ENCODE measurements around the gene DUS4L. TPM values are rescaled to one million over a fixed set of nuclear protein-coding genes. Genes with fewer than 3 reads are reported as not detected.
A peak's percentile ranks its signal among the peaks of the same experiment; 100 is the strongest.

Gene DUS4L
- total RNA-seq, 5 donors from 2014 or later (not counting 1 experiment from before 2014, with no cell fraction given) = 9.4 to 14.7 (median 10.8) TPM

DNA sequence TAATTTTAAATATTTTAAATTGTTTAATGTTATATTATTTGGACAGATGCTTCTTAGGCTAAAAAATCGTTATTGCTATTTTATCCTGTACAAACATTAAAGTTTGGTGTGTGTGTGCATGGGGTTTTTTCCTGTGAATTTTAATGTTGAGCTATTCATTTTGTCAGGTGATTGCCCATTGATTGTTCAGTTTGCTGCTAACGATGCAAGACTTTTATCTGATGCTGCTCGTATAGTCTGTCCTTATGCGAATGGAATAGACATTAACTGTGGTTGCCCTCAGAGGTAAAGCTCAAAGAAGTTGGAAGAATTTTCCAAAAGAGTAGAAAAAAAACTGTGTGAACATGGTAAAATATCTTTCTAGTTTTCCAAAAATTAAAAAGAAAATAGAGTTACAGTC, 9.8 kb downstream of the DUS4L start:
- CTCF ChIA-PET = interaction anchor here in 1 of 2 donors (0.6 kb wide), 1 partner anchor 371 kb away, joined by 4 read pairs; no protein-coding TSS in a partner anchor
- no peak for ATAC-seq (replicated peaks in 1 of 4)
- 100% methylated on average over 1 of the region's 4 CpGs for WGBS (ENCODE audit: insufficient coverage)
- Histone ChIP-seq H3K27ac (ENCODE audit: low read length) (no peak overlapping the region), H3K4me1 (ENCODE audit: control insufficient read depth in 1 of 2, extremely low read depth in 1 of 2, insufficient read depth in 2 of 2, low read length in 2 of 2) (no peaks in the 10 kb centered on the region), H3K36me3 (ENCODE audit: control insufficient read depth in 2 of 2, extremely low read depth in 1 of 2, insufficient read depth in 1 of 2, low read length in 1 of 2) (peaks cover 0 to 18% of the 10 kb centered on the region in 2 donors), H3K9me3 (no peaks in the 10 kb centered on the region), H3K27me3 (replicated peaks in 1 of 2; ENCODE audit: control insufficient read depth in 2 of 2, extremely low read depth in 1 of 2, insufficient read depth in 2 of 2, low read length in 1 of 2) (no peaks in the 10 kb centered on the region), H3K4me3 (ENCODE audit: control insufficient read depth in 1 of 2, extremely low read depth in 1 of 2, low read length in 1 of 2) (no peak overlapping the region)
- peaks cover 0 to 1% (median 0%) of the 10 kb centered on the region in 3 donors for H3K4me1 Mint-ChIP-seq
- DNase-seq = no peak
- H3K9me3 Mint-ChIP-seq = no peaks in the 10 kb centered on the region
- peaks cover 26% of the 10 kb centered on the region for H3K36me3 Mint-ChIP-seq
- H3K27me3 Mint-ChIP-seq = no peaks in the 10 kb centered on the region
- POLR2A ChIA-PET = no interaction called here
- no peak overlapping the region for H3K4me3 Mint-ChIP-seq
- H3K27ac Mint-ChIP-seq = no peak overlapping the region

DNA sequence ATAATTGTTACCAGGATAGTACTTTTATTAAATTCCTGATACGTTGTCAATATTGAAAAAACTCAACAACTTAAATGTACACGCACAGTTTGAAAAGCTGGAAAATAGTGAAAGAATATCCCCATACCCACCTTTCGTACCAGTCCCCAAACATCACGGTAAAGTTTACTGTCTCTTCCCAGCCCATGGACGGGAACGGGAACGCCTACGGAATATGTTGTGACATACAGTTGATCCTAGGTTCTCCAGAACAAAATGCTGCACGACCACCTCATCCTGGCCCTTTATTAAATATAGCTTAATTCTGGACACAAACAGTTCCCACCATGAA, 15.7 kb downstream of the DUS4L start:
- 24% methylated on average over 3 of the region's 9 CpGs for WGBS (ENCODE audit: insufficient coverage)

DNA sequence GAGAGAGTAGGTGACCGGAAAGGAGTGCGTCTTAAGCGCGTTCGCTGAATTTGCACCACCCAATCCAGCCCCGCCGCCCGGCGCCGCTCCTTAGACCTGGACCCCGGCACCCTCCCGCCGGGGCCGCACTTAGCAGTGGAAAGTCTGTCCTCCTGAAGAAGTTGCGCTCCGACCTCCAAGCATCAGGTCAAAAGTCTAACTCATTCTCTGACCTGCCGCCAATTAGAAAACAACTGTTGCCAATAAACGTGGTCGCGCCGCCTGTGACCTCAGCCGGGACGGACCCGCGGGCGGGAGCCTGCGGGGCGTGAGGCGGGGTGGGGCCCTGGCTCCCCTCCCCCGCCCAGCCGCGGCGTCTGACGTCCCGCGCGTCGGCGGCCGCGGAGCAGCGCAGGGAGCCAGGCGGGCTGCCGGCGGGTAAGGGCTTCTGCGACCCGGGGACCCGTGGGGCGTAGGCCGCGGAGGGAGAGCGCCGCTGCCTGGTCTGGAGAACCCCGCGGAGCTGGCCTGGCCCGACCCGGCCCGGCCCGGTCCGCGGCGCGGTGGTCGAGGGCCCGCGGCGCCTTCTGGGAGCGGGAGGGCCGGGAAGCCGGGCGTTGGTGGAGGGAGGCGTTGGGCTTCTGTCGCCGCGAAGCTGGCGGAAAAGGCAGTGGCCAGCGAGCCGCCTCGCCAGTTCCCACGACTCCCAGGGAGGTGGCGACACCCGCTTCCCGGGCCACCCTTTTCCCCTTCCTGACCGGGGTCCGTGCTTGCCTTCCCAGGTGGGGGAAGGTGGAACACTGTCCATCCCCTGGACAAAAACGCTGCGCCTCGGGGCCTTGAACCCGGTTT, 16.3 kb downstream of the DUS4L start, which contains the start of gene BCAP29:
Gene BCAP29, plus strand, starts transcription at position 362 of the 831 bp plus-strand sequence. CDS start 527 bp downstream, outside the sequence.
- Histone ChIP-seq H3K4me3 (ENCODE audit: control insufficient read depth in 1 of 2, extremely low read depth in 1 of 2, low read length in 1 of 2) (peak within 1 kb of the TSS; percentile 88 to 90), H3K9me3 (no peaks in the 10 kb centered on the region), H3K27ac (ENCODE audit: low read length) (peak within 1 kb of the TSS; percentile 59), H3K4me1 (ENCODE audit: control insufficient read depth in 1 of 2, extremely low read depth in 1 of 2, insufficient read depth in 2 of 2, low read length in 2 of 2) (peaks cover 3 to 7% of the 10 kb centered on the region in 2 experiments), H3K36me3 (ENCODE audit: control insufficient read depth in 2 of 2, extremely low read depth in 1 of 2, insufficient read depth in 1 of 2, low read length in 1 of 2) (peaks cover 0 to 2% of the 10 kb centered on the region in 2 donors), H3K27me3 (replicated peaks in 1 of 2; ENCODE audit: control insufficient read depth in 2 of 2, extremely low read depth in 1 of 2, insufficient read depth in 2 of 2, low read length in 1 of 2) (no peaks in the 10 kb centered on the region)
- WGBS (ENCODE audit: insufficient coverage) = under 1% methylated on average over 76 of the region's 89 CpGs
- H3K36me3 Mint-ChIP-seq = peaks cover 12% of the 10 kb centered on the region
- CTCF ChIA-PET = interaction anchor here in 1 of 2 donors (0.6 kb wide), 1 partner anchor 454 kb away, joined by 5 read pairs; no protein-coding TSS in a partner anchor
- H3K27ac Mint-ChIP-seq = peak within 1 kb of the TSS; percentile 55 to 88
- H3K9me3 Mint-ChIP-seq = no peaks in the 10 kb centered on the region
- peak in 34 of 35 experiments; percentile 16 to 82 (median 50) for DNase-seq
- H3K27me3 Mint-ChIP-seq = no peaks in the 10 kb centered on the region
- peak within 1 kb of the TSS; percentile 80 to 89 (median 88) for H3K4me3 Mint-ChIP-seq
- ATAC-seq (replicated peaks in 1 of 4) = peak; percentile 94 to 97 (median 96)
- POLR2A ChIA-PET = interaction anchor here in 1 of 2 donors (1.1 kb wide), 1 partner anchor 374 kb away, joined by 6 read pairs; no protein-coding TSS in a partner anchor
- H3K4me1 Mint-ChIP-seq = peaks cover 20 to 22% (median 20%) of the 10 kb centered on the region in 3 donors

More for the DNA sequence above, 15.7 kb downstream of the DUS4L start:
- ChIA-PET CTCF (interaction anchor here in 1 of 2 donors (0.6 kb wide), 1 partner anchor 453 kb away, joined by 5 read pairs; no protein-coding TSS in a partner anchor), POLR2A (interaction anchor here in 1 of 2 donors (1.1 kb wide), 1 partner anchor 374 kb away, joined by 6 read pairs; no protein-coding TSS in a partner anchor)
- H3K36me3 Mint-ChIP-seq = peaks cover 11% of the 10 kb centered on the region
- Histone ChIP-seq H3K27ac (ENCODE audit: low read length) (peak overlapping the region; percentile 59), H3K9me3 (no peaks in the 10 kb centered on the region), H3K4me3 (ENCODE audit: control insufficient read depth in 1 of 2, extremely low read depth in 1 of 2, low read length in 1 of 2) (peak overlapping the region; percentile 88 to 90), H3K4me1 (ENCODE audit: control insufficient read depth in 1 of 2, extremely low read depth in 1 of 2, insufficient read depth in 2 of 2, low read length in 2 of 2) (peaks cover 3 to 7% of the 10 kb centered on the region in 2 experiments), H3K27me3 (replicated peaks in 1 of 2; ENCODE audit: control insufficient read depth in 2 of 2, extremely low read depth in 1 of 2, insufficient read depth in 2 of 2, low read length in 1 of 2) (no peaks in the 10 kb centered on the region), H3K36me3 (ENCODE audit: control insufficient read depth in 2 of 2, extremely low read depth in 1 of 2, insufficient read depth in 1 of 2, low read length in 1 of 2) (peaks cover 0 to 2% of the 10 kb centered on the region in 2 donors)
- DNase-seq (no peak), ATAC-seq (replicated peaks in 1 of 4) (no peak)
- peaks cover 20 to 22% (median 20%) of the 10 kb centered on the region in 3 donors for H3K4me1 Mint-ChIP-seq
- H3K27ac Mint-ChIP-seq = peak overlapping the region in 1 of 2 donors; percentile 88
- peak overlapping the region; percentile 80 to 89 (median 88) for H3K4me3 Mint-ChIP-seq
- no peaks in the 10 kb centered on the region for H3K9me3 Mint-ChIP-seq
- H3K27me3 Mint-ChIP-seq = no peaks in the 10 kb centered on the region

DNA sequence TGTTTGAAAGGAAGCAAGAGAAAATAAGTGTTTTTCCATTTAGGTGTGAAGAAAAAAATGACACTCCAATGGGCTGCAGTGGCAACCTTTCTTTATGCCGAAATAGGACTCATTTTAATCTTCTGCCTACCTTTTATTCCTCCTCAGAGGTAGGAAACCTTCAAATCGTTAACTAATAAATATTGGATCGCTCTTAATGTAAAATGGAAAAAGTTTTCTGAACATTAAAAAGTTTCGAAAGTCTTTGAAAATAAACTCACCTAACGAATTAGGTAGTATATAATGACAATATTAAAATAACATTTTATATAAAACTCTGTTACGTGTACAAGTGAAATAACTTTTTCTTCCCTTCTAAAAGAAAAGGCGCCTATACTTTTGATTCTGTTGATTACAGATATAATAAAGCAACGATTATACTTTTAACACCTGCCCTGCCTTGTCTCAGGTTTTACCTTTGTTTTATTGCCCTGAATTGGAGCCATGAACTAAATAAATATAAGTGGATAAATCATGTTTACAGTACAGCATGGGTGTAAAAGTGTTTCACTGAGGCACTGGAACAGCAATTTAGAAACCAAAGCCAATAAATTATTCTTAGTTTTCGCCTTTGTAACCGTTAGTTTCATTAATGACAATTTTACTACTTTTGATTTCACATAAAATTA, 17.1 kb downstream of the DUS4L start:
- Histone ChIP-seq H3K4me1 (ENCODE audit: control insufficient read depth in 1 of 2, extremely low read depth in 1 of 2, insufficient read depth in 2 of 2, low read length in 2 of 2) (peaks cover 3 to 7% of the 10 kb centered on the region in 2 experiments), H3K27me3 (replicated peaks in 1 of 2; ENCODE audit: control insufficient read depth in 2 of 2, extremely low read depth in 1 of 2, insufficient read depth in 2 of 2, low read length in 1 of 2) (no peaks in the 10 kb centered on the region), H3K36me3 (ENCODE audit: control insufficient read depth in 2 of 2, extremely low read depth in 1 of 2, insufficient read depth in 1 of 2, low read length in 1 of 2) (peaks cover 0 to 2% of the 10 kb centered on the region in 2 donors), H3K4me3 (ENCODE audit: control insufficient read depth in 1 of 2, extremely low read depth in 1 of 2, low read length in 1 of 2) (peak overlapping the region; percentile 88 to 90), H3K27ac (ENCODE audit: low read length) (peak overlapping the region; percentile 45), H3K9me3 (no peaks in the 10 kb centered on the region)
- Mint-ChIP-seq H3K4me1 (peaks cover 20 to 22% (median 20%) of the 10 kb centered on the region in 3 donors), H3K27me3 (no peaks in the 10 kb centered on the region), H3K27ac (no peak overlapping the region), H3K4me3 (peak overlapping the region; percentile 75 to 80 (median 78)), H3K9me3 (no peaks in the 10 kb centered on the region), H3K36me3 (peaks cover 17% of the 10 kb centered on the region)
- ATAC-seq (replicated peaks in 1 of 4) = no peak
- CTCF ChIA-PET = interaction anchor here in 1 of 2 donors (0.6 kb wide), 1 partner anchor 43 kb away, joined by 3 read pairs; no protein-coding TSS in a partner anchor
- WGBS (ENCODE audit: insufficient coverage) = no CpG with 5 or more reads among the region's 10 CpGs
- DNase-seq = no peak
- POLR2A ChIA-PET = interaction anchor here in 1 of 2 donors (1.1 kb wide), 1 partner anchor 375 kb away, joined by 6 read pairs; no protein-coding TSS in a partner anchor

DNA sequence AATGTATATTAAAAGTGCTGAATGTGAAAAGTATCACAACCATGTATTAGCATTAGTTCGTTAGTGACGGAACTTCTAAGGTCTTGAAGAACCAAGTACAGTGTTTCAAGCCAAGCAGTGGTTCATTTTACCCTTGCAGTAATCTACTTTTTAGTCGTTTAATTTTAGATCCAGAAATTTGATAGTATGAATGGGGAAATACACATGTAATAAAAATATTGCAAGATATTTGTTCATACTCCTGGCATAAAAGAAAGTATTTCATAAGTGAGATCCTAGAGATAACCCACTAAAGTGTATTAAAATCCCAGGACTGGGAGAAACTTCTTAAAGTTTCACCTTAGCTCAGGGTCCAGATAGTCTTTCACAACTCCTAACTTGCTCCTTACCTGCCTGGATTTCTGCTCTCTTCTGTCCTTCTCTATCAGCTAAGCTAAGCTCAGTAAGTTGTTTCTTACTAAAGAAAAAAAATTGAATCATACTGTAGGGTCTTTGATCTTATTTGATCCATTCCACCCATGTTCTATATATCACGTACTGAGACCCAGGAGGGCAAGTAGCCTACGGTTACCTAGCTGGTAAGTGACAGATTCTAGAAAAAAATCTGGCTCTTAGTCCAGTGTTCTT, 17.7 kb downstream of the DUS4L start:
- DNase-seq = no peak
- ATAC-seq (replicated peaks in 1 of 4) = no peak
- peak overlapping the region; percentile 37 to 80 (median 75) for H3K4me3 Mint-ChIP-seq
- no peaks in the 10 kb centered on the region for H3K27me3 Mint-ChIP-seq
- WGBS (ENCODE audit: insufficient coverage) = no CpG with 5 or more reads among the region's 5 CpGs
- peaks cover 20 to 22% (median 20%) of the 10 kb centered on the region in 3 donors for H3K4me1 Mint-ChIP-seq
- H3K4me1 ChIP-seq (ENCODE audit: control insufficient read depth in 1 of 2, extremely low read depth in 1 of 2, insufficient read depth in 2 of 2, low read length in 2 of 2) = peaks cover 3 to 7% of the 10 kb centered on the region in 2 experiments
- POLR2A ChIA-PET = interaction anchor here in 1 of 2 donors (0.6 kb wide), 1 partner anchor 18 kb away, joined by 3 read pairs; no protein-coding TSS in a partner anchor
- CTCF ChIA-PET = interaction anchor here (0.6 to 1.0 kb wide), 2 partner anchors 42 to 309 kb away, joined by 3 read pairs; no protein-coding TSS in a partner anchor
- no peak overlapping the region for H3K27ac ChIP-seq (ENCODE audit: low read length)
- H3K36me3 Mint-ChIP-seq = peaks cover 18% of the 10 kb centered on the region
- H3K27me3 ChIP-seq (replicated peaks in 1 of 2; ENCODE audit: control insufficient read depth in 2 of 2, extremely low read depth in 1 of 2, insufficient read depth in 2 of 2, low read length in 1 of 2) = no peaks in the 10 kb centered on the region
- H3K9me3 ChIP-seq = no peaks in the 10 kb centered on the region
- no peak overlapping the region for H3K4me3 ChIP-seq (ENCODE audit: control insufficient read depth in 1 of 2, extremely low read depth in 1 of 2, low read length in 1 of 2)
- no peak overlapping the region for H3K27ac Mint-ChIP-seq
- H3K36me3 ChIP-seq (ENCODE audit: control insufficient read depth in 2 of 2, extremely low read depth in 1 of 2, insufficient read depth in 1 of 2, low read length in 1 of 2) = peaks cover 0 to 2% of the 10 kb centered on the region in 2 donors
- H3K9me3 Mint-ChIP-seq = no peaks in the 10 kb centered on the region
